Right kidney (tissue), 1 donor: ENCODE results near the gene LIMK2.
"Not testable (repeated sequence)": the region's sequence is repeated elsewhere in the genome, so short reads cannot be mapped to it uniquely, and the experiment has no call there.

ENCODE experiments used
- DNase-seq: peaks from one replicate; pipeline ENCODE4 v3.0.0-alpha.2; 2016

Gene LIMK2

DNA sequence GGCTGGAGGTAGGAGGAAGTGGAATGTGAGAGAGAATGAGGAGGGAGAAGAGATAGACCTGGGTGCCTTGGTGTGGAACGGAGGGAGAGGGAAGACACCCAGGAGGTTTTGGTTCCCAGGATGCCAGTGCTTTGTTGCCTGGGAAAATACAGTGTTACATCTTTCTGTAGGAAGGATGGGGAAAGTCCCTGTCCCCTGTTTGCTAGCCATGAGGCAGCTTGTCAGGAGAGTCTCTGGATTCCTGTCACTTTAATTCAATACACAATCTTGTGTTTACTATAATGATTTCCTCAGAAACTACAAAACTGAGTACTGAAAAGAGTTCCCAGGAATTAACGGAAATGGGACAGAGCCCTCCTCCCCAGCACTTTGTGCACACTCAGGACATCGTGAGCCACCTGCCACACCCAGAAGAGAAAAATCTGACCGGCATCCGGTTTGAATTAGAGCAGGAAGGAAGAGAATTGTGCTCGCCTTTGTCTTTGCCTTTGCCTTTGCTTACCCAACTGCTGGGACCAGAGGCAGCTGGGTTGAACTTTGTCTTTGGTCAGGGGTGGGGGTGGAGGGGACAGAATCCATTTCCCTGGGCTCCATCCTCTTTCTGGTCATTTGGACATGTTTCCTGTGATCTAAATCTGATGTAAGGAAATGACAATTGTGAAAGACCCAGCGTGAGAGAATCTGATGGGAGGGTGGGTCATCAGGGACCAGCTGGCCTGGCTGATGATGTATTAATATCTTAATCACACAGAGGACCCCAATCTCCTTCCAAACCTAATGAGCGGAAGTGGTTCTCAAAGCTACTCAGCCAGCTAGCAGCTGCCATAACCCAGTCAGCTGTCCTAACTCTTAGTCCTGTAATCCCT lies 1.3 kb upstream of the LIMK2 start:
- DNase-seq = no peak

DNA sequence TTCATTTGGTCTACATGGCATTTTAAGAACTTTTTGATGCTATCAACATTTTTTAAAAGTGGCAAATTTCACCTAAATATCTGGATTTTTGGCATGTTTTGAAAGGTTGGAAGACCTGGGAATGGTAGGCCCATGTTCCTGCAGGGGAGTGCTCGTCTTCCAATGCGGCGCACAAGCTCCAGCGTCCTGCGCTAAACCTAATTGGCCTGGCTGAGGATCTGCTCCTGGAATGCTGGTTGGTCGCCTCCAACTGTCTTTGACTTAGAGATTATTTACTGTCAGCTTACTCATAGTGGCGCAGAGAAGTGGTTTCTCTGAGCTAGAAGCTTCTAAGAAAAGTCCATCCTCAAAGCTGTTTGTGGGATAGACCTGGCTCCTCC lies 626 bp upstream of the LIMK2 start:
- DNase-seq = no peak

DNA sequence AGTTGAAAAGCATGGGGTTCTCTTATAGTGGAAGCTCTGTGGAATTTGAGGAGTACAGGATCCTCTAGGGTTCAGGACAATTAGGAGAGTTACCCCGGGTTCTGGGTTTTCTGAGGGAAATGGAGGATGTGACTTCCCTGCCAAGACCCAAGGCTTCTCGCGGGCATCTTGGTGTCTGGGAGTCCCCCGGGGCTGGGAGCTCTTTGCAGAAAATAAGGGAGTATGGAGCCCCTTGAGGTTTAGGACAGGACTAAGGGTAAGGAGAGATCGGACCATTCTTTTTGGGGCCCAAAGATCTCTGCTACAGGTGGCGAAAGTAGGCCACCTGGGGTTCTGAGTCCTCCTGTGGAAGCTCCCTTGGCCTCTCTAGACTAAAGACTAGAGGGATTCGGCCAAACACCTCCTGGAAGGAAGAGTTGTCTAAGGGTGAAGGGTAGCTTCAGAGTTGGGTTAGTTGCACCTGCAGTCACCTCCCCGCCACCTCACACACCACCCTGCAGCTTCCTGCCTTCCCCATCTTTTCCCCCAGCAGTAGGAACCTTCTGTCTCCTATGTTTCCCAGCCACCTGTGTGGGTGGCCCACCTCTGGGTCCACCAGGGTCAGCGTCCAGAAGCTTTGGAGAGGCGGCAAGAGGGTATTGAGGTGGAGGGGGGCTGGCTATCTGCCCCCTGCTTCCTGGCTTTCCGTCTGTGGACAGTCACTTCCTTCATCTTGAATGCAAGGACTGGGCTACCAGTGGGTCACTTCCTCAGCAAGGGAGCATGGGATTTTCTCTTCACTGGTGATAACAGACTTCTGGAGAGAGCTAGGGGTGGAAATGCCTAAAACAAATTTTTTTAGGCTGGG lies 908 bp downstream of the LIMK2 start:
- DNase-seq = peak; percentile 7

DNA sequence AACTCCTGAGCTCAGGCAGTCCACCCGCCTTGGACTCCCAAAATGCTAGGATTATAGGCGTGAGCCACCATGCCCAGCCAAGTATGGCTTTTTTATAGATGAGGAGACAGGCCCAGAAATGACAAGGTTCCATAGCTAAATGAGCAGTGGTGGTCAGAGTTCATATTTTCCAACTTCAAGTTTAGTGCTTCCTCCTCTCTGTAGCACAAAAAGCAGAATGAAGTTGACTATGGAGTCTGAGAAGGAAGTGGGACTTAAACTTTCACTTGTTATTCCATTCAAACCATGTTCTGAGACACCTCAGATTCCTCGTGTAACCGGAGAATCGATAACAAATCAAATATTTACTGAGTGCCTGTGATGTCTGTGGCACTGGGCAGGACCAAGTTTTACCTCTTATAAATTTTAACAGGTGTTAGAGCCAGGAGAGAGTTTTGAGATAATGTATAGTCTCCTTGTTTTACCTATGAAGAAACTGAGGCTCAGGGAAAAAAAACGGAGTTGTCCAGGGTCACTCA lies 3.0 kb downstream of the LIMK2 start:
- no peak for DNase-seq

DNA sequence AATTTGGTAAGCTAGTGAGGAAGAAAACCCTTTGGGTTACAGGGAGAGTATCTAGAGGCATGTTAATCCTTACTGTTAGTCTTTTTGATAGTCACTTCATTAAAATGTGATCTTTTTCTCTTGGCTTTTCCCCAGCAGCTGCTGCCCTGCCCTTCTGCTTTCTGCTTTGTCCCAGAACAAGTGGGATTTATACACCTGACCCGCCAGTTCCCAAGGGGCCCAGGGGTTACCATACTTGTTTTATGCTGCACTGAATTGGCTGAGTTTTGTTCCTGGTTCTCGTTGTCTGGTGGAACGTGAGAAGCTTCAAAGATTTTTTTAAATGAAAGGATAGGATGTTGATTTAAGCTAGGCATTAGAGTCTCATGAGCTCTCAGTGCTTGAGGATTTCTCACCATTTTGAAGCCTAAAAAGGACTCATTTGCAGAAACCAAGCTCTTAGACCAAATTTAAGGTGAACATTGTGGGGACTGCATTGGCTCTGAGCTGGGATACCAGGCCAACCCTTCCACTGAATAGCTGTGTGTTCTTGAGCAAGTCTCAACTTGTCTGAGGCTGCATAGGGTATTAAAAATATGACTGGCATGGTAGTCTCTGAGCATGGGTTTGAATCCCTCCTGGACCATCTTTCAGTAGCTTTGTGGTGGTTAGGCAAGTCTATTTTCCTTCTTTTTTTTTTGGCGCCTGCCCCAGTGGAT lies 6.6 kb downstream of the LIMK2 start:
- no peak for DNase-seq

DNA sequence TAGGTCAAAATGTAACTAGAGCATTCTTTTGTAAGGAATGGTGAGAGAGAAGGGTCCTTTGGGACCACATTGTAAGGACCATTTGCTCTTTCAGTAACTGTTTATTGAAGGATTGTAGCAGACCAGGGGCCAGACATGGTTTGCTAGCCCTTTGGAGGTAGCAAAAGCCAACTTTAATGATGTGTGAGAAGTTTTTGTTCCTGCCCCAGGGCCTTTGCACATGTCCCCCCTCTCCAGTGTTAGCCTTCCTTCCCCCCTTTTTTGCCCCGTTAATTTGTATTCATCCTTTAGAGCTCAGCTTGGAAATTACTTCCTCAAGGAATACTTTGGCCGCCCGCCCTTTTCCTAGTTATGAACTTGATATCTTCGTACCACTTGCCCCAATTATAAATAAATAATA lies 9.0 kb downstream of the LIMK2 start:
- DNase-seq = no peak

DNA sequence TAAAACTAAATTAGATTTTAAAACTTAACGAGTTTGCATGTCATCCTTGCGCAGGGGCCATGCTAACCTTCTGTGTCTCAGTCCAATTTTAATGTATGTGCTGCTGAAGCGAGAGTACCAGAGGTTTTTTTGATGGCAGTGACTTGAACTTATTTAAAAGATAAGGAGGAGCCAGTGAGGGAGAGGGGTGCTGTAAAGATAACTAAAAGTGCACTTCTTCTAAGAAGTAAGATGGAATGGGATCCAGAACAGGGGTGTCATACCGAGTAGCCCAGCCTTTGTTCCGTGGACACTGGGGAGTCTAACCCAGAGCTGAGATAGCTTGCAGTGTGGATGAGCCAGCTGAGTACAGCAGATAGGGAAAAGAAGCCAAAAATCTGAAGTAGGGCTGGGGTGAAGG lies 10.6 kb downstream of the LIMK2 start:
- DNase-seq = no peak

DNA sequence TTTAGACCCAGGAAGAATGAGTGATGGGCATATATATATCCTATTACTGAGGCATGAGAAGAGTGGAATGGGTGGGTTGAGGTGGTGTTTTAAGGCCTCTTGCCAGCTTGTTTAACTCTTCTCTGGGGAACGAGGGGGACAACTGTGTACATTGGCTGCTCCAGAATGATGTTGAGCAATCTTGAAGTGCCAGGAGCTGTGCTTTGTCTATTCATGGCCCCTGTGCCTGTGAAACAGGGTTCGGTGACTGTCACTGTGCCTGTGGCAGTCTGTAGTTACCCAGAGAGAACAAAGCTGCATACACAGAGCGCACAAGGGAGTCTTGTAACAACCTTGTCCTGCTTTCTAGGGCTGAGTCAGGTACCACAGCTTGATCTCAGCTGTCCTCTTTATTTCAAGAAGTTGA lies 11.7 kb downstream of the LIMK2 start:
- DNase-seq = no peak

DNA sequence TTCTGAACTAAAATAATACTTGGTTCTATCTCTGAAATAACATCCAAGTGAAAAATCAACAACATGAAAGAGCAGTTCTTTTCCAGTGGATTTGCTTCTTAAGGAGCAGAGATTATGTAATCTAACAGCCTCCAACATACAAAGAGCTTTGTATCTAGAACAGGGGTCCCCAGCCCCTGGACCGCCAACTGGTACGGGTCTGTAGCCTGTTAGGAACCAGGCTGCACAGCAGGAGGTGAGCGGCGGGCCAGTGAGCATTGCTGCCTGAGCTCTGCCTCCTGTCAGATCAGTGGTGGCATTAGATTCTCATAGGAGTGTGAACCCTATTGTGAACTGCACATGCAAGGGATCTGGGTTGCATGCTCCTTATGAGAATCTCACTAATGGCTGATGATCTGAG lies 12.6 kb downstream of the LIMK2 start:
- DNase-seq = not testable (repeated sequence)

DNA sequence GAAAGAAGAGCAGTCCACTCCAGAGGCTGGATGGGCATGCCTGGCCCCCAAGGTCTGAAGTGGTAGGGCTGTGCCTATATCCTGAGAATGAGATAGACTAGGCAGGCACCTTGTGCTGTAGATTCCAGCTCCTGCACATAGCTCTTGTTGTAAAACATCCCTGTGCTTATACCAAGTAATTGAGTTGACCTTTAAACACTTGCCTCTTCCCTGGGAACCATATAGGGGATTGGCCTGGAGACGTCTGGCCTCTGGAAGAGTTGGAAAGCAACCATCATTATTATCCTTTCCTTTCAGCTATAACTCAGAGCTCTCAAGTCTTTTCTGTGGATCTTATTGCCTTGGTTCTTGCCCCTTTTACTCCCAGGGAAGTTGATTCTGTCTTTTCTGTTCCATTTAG lies 15.1 kb downstream of the LIMK2 start:
- DNase-seq = no peak

DNA sequence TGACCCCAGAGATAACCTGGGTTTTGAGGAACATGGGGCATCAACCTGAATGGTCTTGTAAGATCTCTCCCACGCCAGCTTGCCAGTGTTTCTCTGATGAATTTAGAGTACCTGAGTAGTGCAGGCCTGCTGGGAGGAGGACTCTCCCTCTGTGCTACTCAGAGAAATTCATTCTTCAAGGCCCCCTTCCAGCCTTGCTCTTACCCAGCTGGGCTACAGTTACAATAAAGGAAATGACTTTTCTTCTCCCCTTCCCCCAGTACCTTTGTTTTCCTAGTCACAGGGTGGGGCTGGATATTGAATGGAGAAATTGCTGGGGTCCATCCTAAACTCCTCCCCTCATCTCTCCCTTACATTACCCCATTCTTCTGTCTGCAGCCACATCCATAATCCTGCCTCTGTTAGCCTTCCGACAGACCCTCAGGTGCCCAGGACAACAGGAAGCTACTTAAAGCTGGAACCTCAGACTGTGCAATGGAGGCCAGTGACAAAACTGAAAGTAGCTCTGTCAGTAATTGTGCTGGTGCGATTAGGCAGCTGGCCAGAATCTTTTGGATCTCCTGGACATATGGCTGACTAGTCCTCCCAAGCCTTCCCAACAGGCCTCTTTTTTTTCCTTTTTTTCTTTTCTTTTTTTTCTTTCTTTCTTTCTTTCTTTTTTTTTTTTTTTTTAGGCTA lies 17.4 kb downstream of the LIMK2 start:
- no peak for DNase-seq

DNA sequence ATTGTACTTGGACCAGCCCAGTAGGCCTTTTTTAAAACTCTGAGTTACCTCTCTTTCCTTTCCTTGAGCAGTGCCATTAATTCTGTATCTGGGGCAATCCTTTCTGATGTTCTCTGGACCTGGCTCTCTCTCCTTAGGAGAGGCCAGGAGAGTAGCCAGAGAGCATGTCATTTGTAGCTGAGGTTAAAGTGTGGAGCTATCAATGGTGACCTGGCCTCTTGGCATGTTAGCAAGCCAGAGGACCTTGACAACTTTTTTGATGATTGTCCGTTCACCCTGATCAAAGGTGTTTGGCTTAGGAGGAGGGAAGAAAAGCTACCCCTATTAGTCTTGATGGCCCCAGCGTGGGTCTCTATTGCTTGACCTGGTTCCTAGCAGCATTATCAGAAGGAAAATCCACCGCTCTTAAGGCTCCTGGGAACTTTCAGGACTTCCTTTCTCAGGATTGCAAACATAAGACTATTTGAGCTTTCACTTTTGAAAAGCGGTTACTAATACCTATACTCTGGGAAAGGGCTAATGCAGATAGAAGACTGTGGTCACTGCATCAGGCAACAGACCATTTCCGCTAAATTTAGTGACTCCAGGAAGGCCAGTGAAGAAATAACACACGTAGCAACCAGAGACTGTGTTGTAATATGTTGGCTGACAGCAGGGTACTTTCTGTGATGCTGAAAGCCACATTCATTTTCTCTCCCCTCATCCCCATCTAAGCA lies 18.2 kb downstream of the LIMK2 start:
- DNase-seq = no peak

DNA sequence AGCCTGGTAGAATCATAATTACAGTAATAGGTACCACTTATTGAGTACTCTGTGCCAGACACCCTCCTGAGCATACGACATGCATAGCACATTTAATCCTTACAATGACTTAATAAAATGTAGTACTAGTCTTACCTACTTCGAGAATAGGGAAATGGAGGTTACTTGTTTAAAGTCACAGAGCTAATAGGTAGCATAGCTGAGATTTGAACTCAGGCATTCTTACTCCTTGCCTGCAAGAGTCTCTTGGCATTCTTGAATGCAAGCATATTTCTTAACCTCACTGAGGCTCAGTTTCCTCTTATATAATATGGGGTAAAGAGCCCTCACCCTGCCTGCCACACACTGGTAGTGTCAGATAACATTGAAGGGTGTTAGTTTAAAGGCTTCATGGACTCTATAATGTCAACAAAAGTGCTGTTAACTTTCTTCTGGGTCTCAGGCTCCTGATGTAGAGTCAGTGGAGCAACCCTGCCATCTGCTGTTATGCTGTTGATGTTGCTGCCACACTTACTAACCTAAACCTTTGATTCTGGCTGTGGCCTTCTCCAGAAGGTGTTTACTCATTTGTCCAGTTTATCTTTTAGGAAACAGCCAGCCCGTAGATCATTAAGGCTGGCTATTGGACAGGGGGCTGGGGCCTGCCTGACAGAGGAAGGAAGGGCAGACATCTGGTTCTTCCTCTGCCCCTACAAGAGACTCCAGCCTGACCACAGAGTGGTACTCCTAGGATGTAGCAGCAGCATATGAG lies 18.9 kb downstream of the LIMK2 start:
- DNase-seq = no peak

DNA sequence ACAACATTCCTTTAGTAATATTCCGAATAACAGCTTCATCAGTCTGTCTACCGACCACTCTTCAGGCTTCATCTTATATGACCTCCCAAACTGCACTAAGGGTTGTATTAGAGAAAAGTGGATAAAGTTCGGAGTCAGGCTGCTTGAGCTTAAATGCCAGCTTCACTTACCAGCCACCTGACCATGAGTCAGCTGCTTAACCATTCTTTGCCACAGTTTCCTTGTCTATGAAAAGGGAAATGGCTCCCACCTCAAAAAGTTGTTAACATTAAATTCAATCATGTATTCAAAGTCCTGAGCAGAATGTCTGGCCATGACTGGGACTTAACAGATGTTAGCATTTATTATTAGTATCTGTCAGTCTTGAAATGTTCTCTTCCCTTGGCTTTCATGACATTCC lies 20.9 kb downstream of the LIMK2 start:
- no peak for DNase-seq

DNA sequence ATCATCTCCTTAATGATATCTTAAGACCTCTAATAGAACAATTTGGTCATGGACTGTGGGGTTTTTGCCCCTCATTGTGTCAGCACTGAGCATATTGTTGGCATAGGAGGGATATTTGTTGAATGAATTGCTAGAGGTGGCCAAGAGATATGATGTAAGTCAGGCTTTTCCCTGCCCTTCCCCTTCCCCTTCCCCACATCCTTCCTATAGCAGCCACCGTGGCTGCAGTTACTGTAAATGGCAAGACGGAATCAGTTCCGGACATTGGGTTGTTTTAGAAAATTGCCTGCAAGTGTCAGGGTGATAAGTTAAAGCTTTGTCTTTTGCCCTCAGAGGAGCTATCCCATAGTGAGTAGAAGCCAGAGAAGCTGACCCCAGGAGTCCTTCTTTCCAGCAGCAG lies 23.0 kb downstream of the LIMK2 start:
- no peak for DNase-seq

DNA sequence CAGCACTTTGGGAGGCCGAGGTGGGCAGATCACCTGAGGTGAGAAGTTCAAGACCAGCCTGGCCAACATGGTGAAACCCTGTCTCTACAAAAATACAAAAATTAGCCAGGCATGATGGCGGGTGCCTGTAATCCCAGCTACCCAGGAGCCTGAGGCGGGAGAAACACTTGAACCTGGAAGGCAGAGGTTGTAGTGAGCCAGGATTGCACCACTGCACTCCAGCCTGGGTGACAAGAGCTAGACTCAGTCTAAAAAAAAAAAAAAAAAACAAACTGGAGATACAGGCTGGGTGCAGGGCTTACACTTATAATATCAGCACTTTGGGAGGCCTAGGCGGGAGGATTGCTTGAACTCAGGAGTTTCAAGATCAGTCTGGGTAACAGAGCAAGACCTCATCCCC lies 23.9 kb downstream of the LIMK2 start:
- not testable (repeated sequence) for DNase-seq

DNA sequence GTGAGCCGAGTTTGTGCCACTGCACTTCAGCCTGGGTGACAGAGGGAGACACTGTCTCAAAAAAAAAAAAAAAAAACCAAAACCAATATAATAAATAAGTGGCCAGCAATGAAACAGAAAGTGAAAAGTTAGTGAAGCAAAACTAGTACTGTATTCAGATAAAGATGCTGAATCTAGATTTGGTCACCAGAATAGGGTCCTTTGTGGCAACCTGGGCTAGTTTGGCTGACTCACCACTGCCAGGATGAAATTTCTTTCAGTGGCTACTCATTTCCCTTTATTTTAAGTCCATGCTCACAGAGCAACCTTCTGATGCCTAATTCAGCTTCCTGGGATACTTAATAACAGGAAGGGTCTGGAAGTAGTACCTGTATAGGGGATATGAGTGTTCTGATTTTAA lies 26.0 kb downstream of the LIMK2 start:
- DNase-seq = no peak

DNA sequence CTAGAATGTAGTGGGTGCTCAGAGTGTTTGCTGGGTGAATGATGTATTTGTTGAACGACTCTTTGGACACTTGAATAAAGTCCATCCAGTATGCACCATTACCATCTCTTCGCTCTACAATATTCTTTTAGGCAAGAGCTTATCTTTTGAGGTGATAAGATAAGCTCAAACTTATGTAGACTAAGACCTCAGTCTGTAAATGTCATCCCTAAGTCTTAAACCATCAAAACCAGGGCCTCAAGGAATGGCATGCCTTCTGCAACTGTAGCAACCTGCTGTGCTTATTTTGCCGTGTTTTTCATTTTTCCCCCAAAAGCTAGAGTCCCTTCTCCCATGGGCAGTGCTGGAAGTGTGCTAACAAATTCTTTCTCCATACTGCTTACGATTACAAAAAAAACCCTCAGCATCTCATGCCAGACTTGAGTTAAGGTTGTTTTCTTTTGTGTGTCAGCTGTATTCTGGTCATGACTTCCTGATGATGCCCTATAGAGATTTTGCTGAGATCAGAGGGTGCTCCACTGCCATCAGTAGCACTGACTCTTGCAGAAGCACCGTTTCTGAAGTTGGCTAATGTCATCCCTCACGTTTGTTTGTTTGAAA lies 27.8 kb downstream of the LIMK2 start:
- no peak for DNase-seq

DNA sequence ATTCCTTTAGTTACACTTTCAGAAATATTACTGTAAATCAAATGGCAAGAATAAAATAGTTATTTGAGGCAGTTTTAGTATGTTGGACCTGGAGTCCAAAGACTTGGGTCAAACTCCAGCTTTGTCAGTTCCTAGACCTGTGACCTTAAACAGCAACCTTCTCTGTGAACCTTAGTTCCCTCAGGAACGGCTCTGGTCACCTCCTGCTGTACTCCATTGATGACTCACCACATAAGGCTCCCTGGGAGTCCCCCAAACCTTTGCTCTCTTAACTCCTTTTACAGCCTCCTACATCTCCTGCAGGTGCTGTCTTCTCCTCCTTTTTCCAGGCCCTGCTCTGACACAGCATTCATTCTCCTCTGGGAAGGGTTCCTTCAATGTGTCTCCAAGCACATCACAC lies 29.1 kb downstream of the LIMK2 start:
- no peak for DNase-seq

DNA sequence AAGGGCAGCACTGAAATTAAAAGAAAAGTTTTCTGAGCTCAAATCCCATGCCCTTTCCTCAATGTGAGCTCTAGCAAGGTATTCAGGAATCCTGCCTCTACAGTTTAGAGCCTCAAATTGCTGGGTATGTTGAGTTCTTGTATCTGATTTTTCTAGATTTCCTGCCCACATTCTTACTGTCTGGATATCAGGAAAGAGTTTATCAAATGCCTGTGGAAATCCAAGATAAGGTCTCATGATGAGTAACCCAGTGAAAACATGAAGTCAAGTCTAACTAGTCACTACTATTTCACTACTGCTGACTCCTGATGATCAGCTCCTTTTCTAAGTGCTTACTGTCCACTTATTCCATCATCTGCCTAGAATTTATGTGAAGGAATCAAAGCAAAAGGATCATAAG lies 29.8 kb downstream of the LIMK2 start:
- DNase-seq = no peak
